ENCODE data around the gene AGO1. TPM values are rescaled to one million over a fixed set of nuclear protein-coding genes. Genes with fewer than 3 reads are reported as not detected.

Gene AGO1
- total RNA-seq, 1 experiment from 2014 or later: 81.8 TPM

GRCh38 chr1:35915693-35916092 is 32.7 kb downstream of the AGO1 start:
- no peak for DNase-seq (ENCODE audit: low spot score)
- H3K36me3 Mint-ChIP-seq: peaks cover 89% of the 10 kb centered on the region
- no peak overlapping the region for H3K4me3 Mint-ChIP-seq
- ChIA-PET CTCF (interaction anchor here (1.7 kb wide), 1 partner anchor 33 kb away, joined by 5 read pairs; the partner anchor contains the start of gene AGO1), POLR2A (no interaction called here)
- TF ChIP-seq ZMAT4 (CRISPR knock-in tag; IDR thresholded peaks at IDR 0.05): no peak
- TF ChIP-seq KAT7 (CRISPR knock-in tag; IDR thresholded peaks at IDR 0.05; ENCODE audit: borderline replicate concordance): no peak
- no peak for TF ChIP-seq ZNF138 (CRISPR knock-in tag; conservative IDR thresholded peaks at IDR 0.05)
- no peak for TF ChIP-seq JAZF1 (CRISPR knock-in tag; IDR thresholded peaks at IDR 0.05)
- no peak for TF ChIP-seq TP53 (CRISPR knock-in tag; IDR thresholded peaks at IDR 0.05)
- TF ChIP-seq IRF1 (CRISPR knock-in tag; IDR thresholded peaks at IDR 0.05): no peak
- no peak for TF ChIP-seq CBFB (CRISPR knock-in tag; IDR thresholded peaks at IDR 0.05; ENCODE audit: low read depth)
- TF ChIP-seq JUN (CRISPR knock-in tag; IDR thresholded peaks at IDR 0.05): no peak
- TF ChIP-seq RORB (CRISPR knock-in tag; IDR thresholded peaks at IDR 0.05): no peak
- TF ChIP-seq PRDM15 (CRISPR knock-in tag; IDR thresholded peaks at IDR 0.05): no peak
- TF ChIP-seq USF2 (CRISPR knock-in tag; IDR thresholded peaks at IDR 0.05): no peak
- TF ChIP-seq TEAD1 (CRISPR knock-in tag; IDR thresholded peaks at IDR 0.05): no peak
- no peak for TF ChIP-seq ZNF416 (CRISPR knock-in tag; IDR thresholded peaks at IDR 0.05)
- no peak for TF ChIP-seq SP1 (CRISPR knock-in tag; conservative IDR thresholded peaks at IDR 0.05)
- no peak for TF ChIP-seq E2F5 (CRISPR knock-in tag; IDR thresholded peaks at IDR 0.05)
- TF ChIP-seq FOXP4 (CRISPR knock-in tag; IDR thresholded peaks at IDR 0.05): no peak
- TF ChIP-seq STAT6 (CRISPR knock-in tag; conservative IDR thresholded peaks at IDR 0.05; ENCODE audit: low read depth): no peak
- no peak for TF ChIP-seq SMAD3 (CRISPR knock-in tag; IDR thresholded peaks at IDR 0.05; ENCODE audit: borderline replicate concordance)
- no peak for TF ChIP-seq MAX (CRISPR knock-in tag; IDR thresholded peaks at IDR 0.05)
- TF ChIP-seq ZNF425 (CRISPR knock-in tag; conservative IDR thresholded peaks at IDR 0.05): no peak
- H3K9me3 Mint-ChIP-seq: no peaks in the 10 kb centered on the region
- no peaks in the 10 kb centered on the region for H3K4me1 Mint-ChIP-seq
- H3K27ac Mint-ChIP-seq: no peak overlapping the region
- ATAC-seq: no peak
- H3K27me3 Mint-ChIP-seq (ENCODE audit: low read depth): no peaks in the 10 kb centered on the region
